ENCODE results near the gene GBX2.

DNA sequence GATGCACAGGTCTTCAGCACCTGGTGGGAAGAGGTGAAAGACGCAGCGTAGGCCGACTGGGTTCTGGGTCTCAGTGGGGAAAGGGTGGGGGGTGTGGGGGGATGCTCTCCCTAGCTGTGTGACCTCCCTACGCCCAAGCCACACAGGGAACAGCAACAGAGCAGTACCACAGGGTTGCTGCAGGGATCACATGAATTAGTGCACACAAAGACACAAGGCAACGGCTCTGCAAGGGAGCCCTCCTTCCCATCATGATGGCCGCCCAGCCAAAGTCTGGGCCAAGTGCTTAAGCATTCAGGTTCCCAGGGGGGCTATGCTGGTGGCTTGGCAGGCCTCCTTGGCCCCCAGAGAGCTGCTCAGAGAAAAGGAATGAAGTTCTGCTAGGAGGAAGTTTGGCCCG is 28.2 kb upstream of the GBX2 start:
- no peak for TF ChIP-seq CTCF (IDR thresholded peaks at IDR 0.05)
- TF ChIP-seq EP300 (IDR thresholded peaks at IDR 0.05), result no peak
- no peak for TF ChIP-seq POLR2A (IDR thresholded peaks at IDR 0.05)
